ENCODE measurements around the gene SGSH. TPM values are rescaled to one million over a fixed set of nuclear protein-coding genes. Genes with fewer than 3 reads are reported as not detected.

Gene SGSH
- total RNA-seq, 2 donors from 2014 or later: 22.2 to 51.8 TPM

DNA sequence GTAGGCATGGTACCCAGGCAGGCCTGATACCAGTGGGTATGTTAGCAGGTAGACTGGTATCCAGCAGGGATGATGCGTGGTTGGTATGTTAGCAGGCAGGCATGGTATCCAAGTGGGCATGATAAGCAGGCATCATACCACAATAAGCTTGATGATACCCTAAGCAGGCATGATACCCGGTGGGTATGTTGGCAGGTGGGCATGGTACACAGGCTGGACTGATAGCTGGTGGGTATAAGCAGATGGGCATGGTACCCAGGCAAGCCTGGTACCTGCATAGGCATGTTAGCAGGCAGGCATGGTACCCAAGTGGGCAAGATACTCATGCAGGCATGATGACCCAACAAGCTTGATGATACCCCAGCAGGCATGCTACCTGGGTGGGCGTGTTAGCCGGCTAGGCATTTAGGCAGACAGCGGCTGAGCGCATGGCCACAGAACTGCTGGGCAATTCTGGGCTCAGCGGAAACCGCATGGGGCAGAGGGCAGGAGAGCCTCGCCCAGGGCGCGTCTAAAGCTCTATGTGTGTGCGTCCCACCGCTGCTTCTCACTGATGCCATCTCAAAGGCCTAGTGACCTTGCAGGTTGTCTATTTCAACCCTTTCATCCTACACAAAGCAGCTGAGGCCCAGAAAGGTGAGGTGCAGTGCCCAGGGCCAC lies 2.3 kb downstream of the SGSH start:
- ATAC-seq (ENCODE audit: insufficient number of reproducible peaks, low FRiP score, low read depth) (no peak), DNase-seq (ENCODE audit: low spot score) (no peak)
- Histone ChIP-seq H3K27ac (no peak overlapping the region), H3K4me1 (ENCODE audit: control insufficient read depth in 1 of 2, low read depth in 2 of 2) (peaks cover 4 to 25% of the 10 kb centered on the region in 2 donors), H3K4me3 (no peak overlapping the region), H3K36me3 (peaks cover 22% of the 10 kb centered on the region), H3K9me3 (no peaks in the 10 kb centered on the region), H3K27me3 (replicated peaks; ENCODE audit: insufficient read depth) (no peaks in the 10 kb centered on the region)
- TF ChIP-seq, protein P1, sequence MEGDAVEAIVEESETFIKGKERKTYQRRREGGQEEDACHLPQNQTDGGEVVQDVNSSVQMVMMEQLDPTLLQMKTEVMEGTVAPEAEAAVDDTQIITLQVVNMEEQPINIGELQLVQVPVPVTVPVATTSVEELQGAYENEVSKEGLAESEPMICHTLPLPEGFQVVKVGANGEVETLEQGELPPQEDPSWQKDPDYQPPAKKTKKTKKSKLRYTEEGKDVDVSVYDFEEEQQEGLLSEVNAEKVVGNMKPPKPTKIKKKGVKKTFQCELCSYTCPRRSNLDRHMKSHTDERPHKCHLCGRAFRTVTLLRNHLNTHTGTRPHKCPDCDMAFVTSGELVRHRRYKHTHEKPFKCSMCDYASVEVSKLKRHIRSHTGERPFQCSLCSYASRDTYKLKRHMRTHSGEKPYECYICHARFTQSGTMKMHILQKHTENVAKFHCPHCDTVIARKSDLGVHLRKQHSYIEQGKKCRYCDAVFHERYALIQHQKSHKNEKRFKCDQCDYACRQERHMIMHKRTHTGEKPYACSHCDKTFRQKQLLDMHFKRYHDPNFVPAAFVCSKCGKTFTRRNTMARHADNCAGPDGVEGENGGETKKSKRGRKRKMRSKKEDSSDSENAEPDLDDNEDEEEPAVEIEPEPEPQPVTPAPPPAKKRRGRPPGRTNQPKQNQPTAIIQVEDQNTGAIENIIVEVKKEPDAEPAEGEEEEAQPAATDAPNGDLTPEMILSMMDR (IDR thresholded peaks at IDR 0.05): no peak

DNA sequence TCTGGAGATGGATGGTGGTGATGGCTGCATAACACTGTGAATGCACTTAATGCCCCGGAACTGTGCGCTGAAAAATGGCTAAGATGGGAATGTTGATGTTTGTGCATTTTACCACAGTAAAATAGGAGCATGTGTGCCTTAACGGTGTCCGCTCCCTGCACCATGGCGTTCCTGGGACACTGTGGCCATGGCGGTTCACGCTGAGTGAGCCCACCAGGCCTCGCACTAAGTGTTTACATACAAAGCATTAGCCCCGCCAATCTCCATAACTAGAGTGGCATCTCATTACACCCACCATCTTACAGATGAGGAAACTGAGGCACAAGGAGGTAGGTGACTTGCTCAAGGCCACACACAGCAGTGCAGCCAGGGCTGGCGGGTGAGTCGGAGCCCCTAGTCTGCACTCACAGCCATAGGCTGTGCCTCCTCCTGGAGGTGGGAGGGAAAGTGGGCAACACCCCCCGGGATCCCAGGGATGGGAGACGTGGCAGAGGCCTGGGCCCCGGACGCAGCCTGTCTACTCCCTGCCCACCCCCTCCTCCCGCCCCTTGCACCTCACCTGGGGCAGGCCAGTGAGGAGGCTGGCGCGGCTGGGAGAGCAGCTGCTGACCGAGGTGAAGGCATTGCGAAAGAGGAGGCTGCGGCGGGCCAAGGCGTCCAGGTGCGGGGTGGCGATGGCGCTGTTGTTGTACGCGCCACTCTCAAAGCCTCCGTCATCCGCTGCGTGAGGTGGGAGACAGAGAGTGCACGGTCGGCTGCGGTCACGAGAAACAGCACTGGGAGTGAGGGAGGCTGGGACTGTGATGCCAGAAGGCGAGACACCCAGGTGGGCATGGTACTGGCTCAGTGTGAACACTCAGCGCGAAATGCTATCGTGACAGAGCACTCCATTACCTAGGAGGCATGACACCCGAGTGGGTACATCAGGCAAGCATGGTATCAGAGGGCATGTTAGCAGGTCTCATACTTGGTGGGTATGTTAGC lies 3.4 kb downstream of the SGSH start:
- H3K4me1 ChIP-seq (ENCODE audit: control insufficient read depth in 1 of 2, low read depth in 2 of 2): peaks cover 4 to 17% of the 10 kb centered on the region in 2 donors
- no peak for ATAC-seq (ENCODE audit: insufficient number of reproducible peaks, low FRiP score, low read depth)
- DNase-seq (ENCODE audit: low spot score): no peak
- no peak overlapping the region for H3K4me3 ChIP-seq
- H3K27ac ChIP-seq: no peak overlapping the region
- H3K9me3 ChIP-seq: no peaks in the 10 kb centered on the region
- TF ChIP-seq, protein P1 (IDR thresholded peaks at IDR 0.05): no peak
- H3K36me3 ChIP-seq: peaks cover 25% of the 10 kb centered on the region
- no peaks in the 10 kb centered on the region for H3K27me3 ChIP-seq (replicated peaks; ENCODE audit: insufficient read depth)

DNA sequence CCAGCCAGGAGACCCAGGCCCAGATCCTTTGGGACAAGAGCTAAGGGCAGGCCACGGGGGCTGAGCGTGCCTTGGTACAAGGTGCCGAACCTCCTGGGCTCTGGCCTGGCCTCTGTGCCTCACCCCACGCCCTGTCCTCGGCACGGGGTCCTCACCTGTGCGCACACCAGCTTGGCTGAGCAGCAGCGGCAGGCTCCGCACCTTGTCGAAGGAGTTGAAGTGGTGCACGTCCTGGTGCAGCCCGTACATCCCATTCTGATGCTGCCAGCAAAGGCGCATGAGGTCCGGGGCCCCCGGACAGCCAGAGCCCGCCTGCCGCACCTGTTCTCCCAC lies 5.3 kb downstream of the SGSH start:
- ATAC-seq (ENCODE audit: insufficient number of reproducible peaks, low FRiP score, low read depth): no peak
- TF ChIP-seq, protein P1 (IDR thresholded peaks at IDR 0.05): no peak
- H3K4me3 ChIP-seq: no peak overlapping the region
- H3K27ac ChIP-seq: no peak overlapping the region
- no peak for DNase-seq (ENCODE audit: low spot score)
- no peaks in the 10 kb centered on the region for H3K9me3 ChIP-seq
- peaks cover 39% of the 10 kb centered on the region for H3K36me3 ChIP-seq
- peaks cover 4 to 8% of the 10 kb centered on the region in 2 donors for H3K4me1 ChIP-seq (ENCODE audit: control insufficient read depth in 1 of 2, low read depth in 2 of 2)
- no peaks in the 10 kb centered on the region for H3K27me3 ChIP-seq (replicated peaks; ENCODE audit: insufficient read depth)

DNA sequence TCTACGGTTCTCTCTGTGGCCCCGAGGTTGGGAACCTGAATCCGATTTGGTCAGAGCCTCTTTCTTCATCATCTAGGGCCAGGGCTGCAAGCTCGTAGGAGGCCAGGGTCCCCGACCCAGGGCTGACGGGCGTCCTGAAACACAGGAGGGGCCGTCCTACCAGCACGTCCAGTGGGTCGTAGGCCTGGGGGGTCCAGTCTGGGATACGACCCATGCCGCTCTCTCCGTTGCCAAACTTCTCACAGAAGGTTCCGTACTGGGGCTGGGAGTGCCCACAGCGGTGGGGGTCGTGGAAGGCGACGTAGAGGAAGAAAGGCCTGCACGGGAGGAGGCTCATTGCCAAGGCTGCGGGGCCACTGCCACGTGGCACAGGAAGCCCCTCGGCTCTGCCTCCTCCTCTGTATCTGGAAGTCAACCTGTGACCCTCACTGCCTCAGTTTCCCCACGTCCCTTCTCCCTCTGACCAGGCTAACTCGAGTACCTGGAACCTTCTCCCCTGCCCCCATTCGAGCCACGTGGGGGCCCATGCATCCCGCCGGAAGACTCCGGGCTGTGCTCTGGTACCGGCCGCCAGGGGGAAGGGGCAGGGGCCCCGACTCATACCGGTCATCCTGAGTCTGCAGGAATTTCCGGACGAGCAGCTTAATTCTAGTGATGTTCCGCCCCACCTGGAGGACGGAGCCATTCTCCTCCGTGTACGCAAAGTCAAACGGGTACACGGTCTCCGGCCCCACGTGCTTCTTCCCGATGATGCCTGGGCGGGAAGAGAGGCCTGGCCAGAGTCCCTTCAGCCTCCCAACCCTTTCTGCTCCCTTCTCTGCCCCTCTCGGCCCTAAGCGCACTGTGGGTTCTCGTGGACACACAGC lies 5.9 kb downstream of the SGSH start:
- no peaks in the 10 kb centered on the region for H3K9me3 ChIP-seq
- H3K4me3 ChIP-seq: no peak overlapping the region
- H3K36me3 ChIP-seq: peaks cover 41% of the 10 kb centered on the region
- H3K27me3 ChIP-seq (replicated peaks; ENCODE audit: insufficient read depth): no peaks in the 10 kb centered on the region
- TF ChIP-seq, protein P1 (IDR thresholded peaks at IDR 0.05): no peak
- peaks cover 2% of the 10 kb centered on the region in 2 donors for H3K4me1 ChIP-seq (ENCODE audit: control insufficient read depth in 1 of 2, low read depth in 2 of 2)
- no peak for ATAC-seq (ENCODE audit: insufficient number of reproducible peaks, low FRiP score, low read depth)
- no peak for DNase-seq (ENCODE audit: low spot score)
- no peak overlapping the region for H3K27ac ChIP-seq

DNA sequence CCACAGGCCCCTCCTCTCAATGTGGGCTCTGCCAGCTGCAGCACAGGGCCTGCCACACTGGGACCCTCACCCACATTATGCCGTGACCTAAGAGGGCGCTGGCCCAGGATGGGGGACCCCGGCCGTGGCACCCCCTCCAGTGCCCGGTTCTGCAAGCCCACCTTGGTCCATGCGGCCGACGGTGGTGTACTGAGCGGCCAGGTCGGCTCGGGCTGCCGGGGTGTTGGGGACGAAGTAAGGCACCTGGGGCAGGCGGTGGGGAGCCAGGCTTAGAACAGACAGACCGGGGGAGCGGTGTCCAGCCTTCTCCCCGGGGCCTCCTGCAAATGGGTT lies 6.5 kb downstream of the SGSH start:
- H3K9me3 ChIP-seq: no peaks in the 10 kb centered on the region
- no peaks in the 10 kb centered on the region for H3K4me1 ChIP-seq (ENCODE audit: control insufficient read depth in 1 of 2, low read depth in 2 of 2)
- ATAC-seq (ENCODE audit: insufficient number of reproducible peaks, low FRiP score, low read depth) (no peak), DNase-seq (ENCODE audit: low spot score) (no peak)
- H3K36me3 ChIP-seq: peaks cover 45% of the 10 kb centered on the region
- TF ChIP-seq, protein P1 (IDR thresholded peaks at IDR 0.05): no peak
- no peak overlapping the region for H3K27ac ChIP-seq
- H3K4me3 ChIP-seq: no peak overlapping the region
- no peaks in the 10 kb centered on the region for H3K27me3 ChIP-seq (replicated peaks; ENCODE audit: insufficient read depth)
